ENCODE results near the gene OVCA2. TPM values are rescaled to one million over a fixed set of nuclear protein-coding genes. Genes with fewer than 3 reads are reported as not detected.

OVCA2 gene
- total RNA-seq, 1 experiment from 2014 or later = 42.5 TPM

DNA sequence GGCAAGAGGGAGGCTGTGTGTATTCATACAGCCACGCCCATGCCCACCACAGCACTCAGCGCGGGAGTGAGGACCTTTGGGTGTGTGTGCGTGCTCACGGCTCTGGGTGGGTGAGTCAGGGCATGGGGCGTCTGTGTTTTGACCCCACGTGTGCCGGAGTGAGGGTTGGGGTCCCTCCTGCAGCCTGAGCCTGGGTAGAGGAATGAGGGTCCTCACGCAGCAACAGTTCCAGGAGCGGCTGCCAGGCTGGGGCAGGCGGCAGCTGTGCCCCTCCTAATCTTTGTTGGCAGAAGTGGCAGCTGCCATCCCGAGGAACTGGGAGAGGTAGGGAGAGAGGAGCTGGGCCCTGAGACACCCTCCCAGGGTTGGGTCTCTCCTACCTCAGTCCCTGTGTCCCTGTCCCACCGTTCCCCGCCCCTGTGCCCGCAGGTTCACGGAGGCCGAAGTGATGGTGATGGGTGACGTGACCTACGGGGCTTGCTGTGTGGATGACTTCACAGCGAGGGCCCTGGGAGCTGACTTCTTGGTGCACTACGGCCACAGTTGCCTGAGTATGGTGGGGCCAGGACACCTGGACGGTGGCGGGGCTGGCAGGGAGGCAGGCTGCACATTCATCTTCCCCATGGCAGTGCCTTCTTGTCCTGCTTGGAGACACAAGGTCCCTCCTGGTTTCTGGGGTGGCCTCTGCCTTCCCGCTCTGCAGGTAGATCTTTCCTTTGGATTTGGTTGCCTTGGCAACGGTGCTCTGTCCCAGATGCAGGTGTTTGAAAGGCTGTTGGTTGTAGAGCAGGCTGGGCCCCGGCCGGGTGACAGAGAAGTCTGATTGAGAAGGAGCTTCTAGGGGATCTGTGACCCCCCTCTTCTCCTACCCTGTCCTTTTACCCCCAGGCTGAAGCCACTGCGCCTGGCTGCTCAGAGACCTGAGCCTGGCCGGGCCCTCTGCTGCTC is 6.0 kb upstream of the OVCA2 start:
- in situ Hi-C loops (cut with HindIII; ENCODE audit: low pct_unique_long_range_greater_than_20kb, low sequenced_read_pairs) = no loop called here
- TF ChIP-seq SIN3A (IDR thresholded peaks at IDR 0.05; ENCODE audit: borderline replicate concordance, insufficient read depth, low read depth, low read length) = no peak
- TF ChIP-seq, protein P1, sequence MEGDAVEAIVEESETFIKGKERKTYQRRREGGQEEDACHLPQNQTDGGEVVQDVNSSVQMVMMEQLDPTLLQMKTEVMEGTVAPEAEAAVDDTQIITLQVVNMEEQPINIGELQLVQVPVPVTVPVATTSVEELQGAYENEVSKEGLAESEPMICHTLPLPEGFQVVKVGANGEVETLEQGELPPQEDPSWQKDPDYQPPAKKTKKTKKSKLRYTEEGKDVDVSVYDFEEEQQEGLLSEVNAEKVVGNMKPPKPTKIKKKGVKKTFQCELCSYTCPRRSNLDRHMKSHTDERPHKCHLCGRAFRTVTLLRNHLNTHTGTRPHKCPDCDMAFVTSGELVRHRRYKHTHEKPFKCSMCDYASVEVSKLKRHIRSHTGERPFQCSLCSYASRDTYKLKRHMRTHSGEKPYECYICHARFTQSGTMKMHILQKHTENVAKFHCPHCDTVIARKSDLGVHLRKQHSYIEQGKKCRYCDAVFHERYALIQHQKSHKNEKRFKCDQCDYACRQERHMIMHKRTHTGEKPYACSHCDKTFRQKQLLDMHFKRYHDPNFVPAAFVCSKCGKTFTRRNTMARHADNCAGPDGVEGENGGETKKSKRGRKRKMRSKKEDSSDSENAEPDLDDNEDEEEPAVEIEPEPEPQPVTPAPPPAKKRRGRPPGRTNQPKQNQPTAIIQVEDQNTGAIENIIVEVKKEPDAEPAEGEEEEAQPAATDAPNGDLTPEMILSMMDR (IDR thresholded peaks at IDR 0.05) = no peak
- TF ChIP-seq, protein P2, sequence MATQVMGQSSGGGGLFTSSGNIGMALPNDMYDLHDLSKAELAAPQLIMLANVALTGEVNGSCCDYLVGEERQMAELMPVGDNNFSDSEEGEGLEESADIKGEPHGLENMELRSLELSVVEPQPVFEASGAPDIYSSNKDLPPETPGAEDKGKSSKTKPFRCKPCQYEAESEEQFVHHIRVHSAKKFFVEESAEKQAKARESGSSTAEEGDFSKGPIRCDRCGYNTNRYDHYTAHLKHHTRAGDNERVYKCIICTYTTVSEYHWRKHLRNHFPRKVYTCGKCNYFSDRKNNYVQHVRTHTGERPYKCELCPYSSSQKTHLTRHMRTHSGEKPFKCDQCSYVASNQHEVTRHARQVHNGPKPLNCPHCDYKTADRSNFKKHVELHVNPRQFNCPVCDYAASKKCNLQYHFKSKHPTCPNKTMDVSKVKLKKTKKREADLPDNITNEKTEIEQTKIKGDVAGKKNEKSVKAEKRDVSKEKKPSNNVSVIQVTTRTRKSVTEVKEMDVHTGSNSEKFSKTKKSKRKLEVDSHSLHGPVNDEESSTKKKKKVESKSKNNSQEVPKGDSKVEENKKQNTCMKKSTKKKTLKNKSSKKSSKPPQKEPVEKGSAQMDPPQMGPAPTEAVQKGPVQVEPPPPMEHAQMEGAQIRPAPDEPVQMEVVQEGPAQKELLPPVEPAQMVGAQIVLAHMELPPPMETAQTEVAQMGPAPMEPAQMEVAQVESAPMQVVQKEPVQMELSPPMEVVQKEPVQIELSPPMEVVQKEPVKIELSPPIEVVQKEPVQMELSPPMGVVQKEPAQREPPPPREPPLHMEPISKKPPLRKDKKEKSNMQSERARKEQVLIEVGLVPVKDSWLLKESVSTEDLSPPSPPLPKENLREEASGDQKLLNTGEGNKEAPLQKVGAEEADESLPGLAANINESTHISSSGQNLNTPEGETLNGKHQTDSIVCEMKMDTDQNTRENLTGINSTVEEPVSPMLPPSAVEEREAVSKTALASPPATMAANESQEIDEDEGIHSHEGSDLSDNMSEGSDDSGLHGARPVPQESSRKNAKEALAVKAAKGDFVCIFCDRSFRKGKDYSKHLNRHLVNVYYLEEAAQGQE (IDR thresholded peaks at IDR 0.05; ENCODE audit: insufficient read depth in 1 of 2, low read depth in 2 of 2, low read length in 1 of 2) = no peak
- TF ChIP-seq POLR2AphosphoS5 (IDR thresholded peaks at IDR 0.05; ENCODE audit: low read depth, low read length) = no peak
- TF ChIP-seq TCF7L2 (IDR thresholded peaks at IDR 0.05; ENCODE audit: low read depth, low read length) = no peak
- Histone ChIP-seq H3K4me1 (ENCODE audit: control insufficient read depth, insufficient read depth, low read length) (peaks cover 1% of the 10 kb centered on the region; the same call in 1 of the 2 replicates), H3K4me3 (ENCODE audit: low read depth in 2 of 2, low read length in 2 of 2) (no peak overlapping the region), H3K9me3 (ENCODE audit: control insufficient read depth, insufficient read depth, low read depth, low read length) (no peaks in the 10 kb centered on the region), H3K27ac (ENCODE audit: low read length) (no peak overlapping the region), H3K27me3 (ENCODE audit: control insufficient read depth, insufficient read depth, low read length) (no peaks in the 10 kb centered on the region), H3K36me3 (ENCODE audit: control insufficient read depth, insufficient read depth, low read length) (no peaks in the 10 kb centered on the region)
- intact Hi-C loops (cut with micrococcal nuclease; ENCODE audit: unreplicated experiment) = no loop called here
- ATAC-seq (no peak), DNase-seq (ENCODE audit: low read depth, low spot score) (no peak)
- CTCF ChIA-PET = no interaction called here
- BruUV-seq (replicated peaks) = no TSS peak
- POLR2A ChIA-PET = interaction anchor here (0.6 kb wide), 1 partner anchor 149 kb away, joined by 3 read pairs; no protein-coding TSS in a partner anchor

DNA sequence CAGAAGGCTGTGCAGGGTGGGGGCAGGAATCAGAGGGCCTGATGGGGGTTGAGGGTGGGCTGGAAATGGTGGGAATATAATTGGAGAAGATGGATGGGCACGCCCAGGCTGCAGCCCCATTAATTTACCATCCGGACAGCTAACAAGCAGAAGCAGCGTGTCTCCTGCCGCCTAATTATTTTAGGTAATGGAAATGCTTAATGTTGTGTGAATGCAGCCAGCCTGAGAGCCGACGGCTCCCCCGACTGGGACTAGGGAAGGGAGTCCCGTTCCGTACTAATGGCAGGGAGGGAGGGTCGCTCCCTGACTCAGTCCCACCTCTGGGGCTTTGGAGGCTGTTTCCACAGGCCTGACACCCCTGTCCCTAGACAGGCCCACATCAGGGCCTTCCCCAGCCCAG is 4.7 kb upstream of the OVCA2 start:
- BruUV-seq (replicated peaks) = no TSS peak
- ATAC-seq (no peak), DNase-seq (ENCODE audit: low read depth, low spot score) (no peak)
- Histone ChIP-seq H3K27ac (ENCODE audit: low read length) (no peak overlapping the region), H3K36me3 (ENCODE audit: control insufficient read depth, insufficient read depth, low read length) (no peaks in the 10 kb centered on the region), H3K4me3 (ENCODE audit: low read depth in 2 of 2, low read length in 2 of 2) (no peak overlapping the region), H3K27me3 (ENCODE audit: control insufficient read depth, insufficient read depth, low read length) (no peaks in the 10 kb centered on the region), H3K4me1 (ENCODE audit: control insufficient read depth, insufficient read depth, low read length) (no peaks in the 10 kb centered on the region), H3K9me3 (ENCODE audit: control insufficient read depth, insufficient read depth, low read depth, low read length) (no peaks in the 10 kb centered on the region)
- ChIA-PET CTCF (no interaction called here), POLR2A (no interaction called here)
- TF ChIP-seq SIN3A (IDR thresholded peaks at IDR 0.05; ENCODE audit: borderline replicate concordance, insufficient read depth, low read depth, low read length) (no peak), POLR2AphosphoS5 (IDR thresholded peaks at IDR 0.05; ENCODE audit: low read depth, low read length) (no peak), TCF7L2 (IDR thresholded peaks at IDR 0.05; ENCODE audit: low read depth, low read length) (no peak)
- TF ChIP-seq, protein P1 (IDR thresholded peaks at IDR 0.05) = no peak
- TF ChIP-seq, protein P2 (IDR thresholded peaks at IDR 0.05; ENCODE audit: insufficient read depth in 1 of 2, low read depth in 2 of 2, low read length in 1 of 2) = no peak
- intact Hi-C loops (cut with micrococcal nuclease; ENCODE audit: unreplicated experiment) = no loop called here
- in situ Hi-C loops (cut with HindIII; ENCODE audit: low pct_unique_long_range_greater_than_20kb, low sequenced_read_pairs) = no loop called here
